B cell (primary cell): ENCODE data around the gene ACTR5. TPM values are rescaled to one million over a fixed set of nuclear protein-coding genes. Genes with fewer than 3 reads are reported as not detected.

Source experiments
- ATAC-seq: fragments of 200-7000 bp; cut with Tn5 transposase; one replicate; pipeline ENCODE4 v1.10.0; 2021; ENCODE audit warnings: low read depth, mild to moderate bottlenecking, moderate number of reproducible peaks, moderate library complexity
- CTCF ChIA-PET: fragments of 350-600 bp; sonication (Branson Sonifier 250); formaldehyde crosslinking; loops from one replicate; lab custom pipeline; 2021; ENCODE audit warnings: antibody characterized with exemption, inconsistent platforms; lab: Charles Lee
- POLR2A ChIA-PET: fragments of 350-600 bp; sonication (Branson Sonifier 250); formaldehyde crosslinking; loops from one replicate; lab custom pipeline; 2021; ENCODE audit warnings: antibody characterized with exemption; lab: Charles Lee
- DNase-seq: peaks from one replicate; pipeline ENCODE4 v3.0.0; 2013
- H2AFZ ChIP-seq: 2 replicates; pipeline ENCODE4 v1.6.1; 2012; ENCODE audit warnings: mild to moderate bottlenecking, low read depth, low read length; ENCODE audit not compliant: insufficient read depth, poor library complexity, severe bottlenecking
- H3K27ac ChIP-seq, 2 donors: 1 replicate in 1 of 2; 2 replicates in 1 of 2; pipeline ENCODE4 v1.5.1; 2012 to 2013; ENCODE audit warnings: low read length in 2 of 2, mild to moderate bottlenecking in 2 of 2, moderate library complexity in 1 of 2
- H3K27me3 ChIP-seq, 4 experiments: fragments of 200-600 bp in 1 of 4; sonication (generic) in 1 of 4; replicated peaks in 1 of 4; 1 replicate in 2 of 4; 2 replicates in 2 of 4; pipeline versions ENCODE4 v1.6.1 to v1.7.0; 2013 to 2016; ENCODE audit warnings: low read length in 3 of 4, mild to moderate bottlenecking in 2 of 4, mixed read lengths in 1 of 4, moderate library complexity in 1 of 4; ENCODE audit not compliant: insufficient read depth in 4 of 4, control insufficient read depth in 3 of 4; ENCODE audit errors: control extremely low read depth in 1 of 4
- H3K36me3 ChIP-seq, 2 experiments: replicated peaks in 1 of 2; 1 replicate in 1 of 2; 2 replicates in 1 of 2; pipeline versions ENCODE4 v1.6.1 to v1.7.1; 2013; ENCODE audit warnings: low read length in 1 of 2; ENCODE audit not compliant: insufficient read depth in 2 of 2, control insufficient read depth in 1 of 2; ENCODE audit errors: control extremely low read depth in 1 of 2, extremely low read depth in 1 of 2
- H3K4me1 ChIP-seq, 2 donors: fragments of 200-600 bp in 1 of 2; sonication (generic) in 1 of 2; 1 replicate in 1 of 2; 2 replicates in 1 of 2; pipeline versions ENCODE4 v1.5.1 to v1.6.1; 2013 to 2017; ENCODE audit warnings: low read length in 2 of 2; ENCODE audit not compliant: control insufficient read depth in 2 of 2, insufficient read depth in 2 of 2
- H3K4me2 ChIP-seq: replicated peaks from 2 replicates; pipeline ENCODE3; 2012; ENCODE audit warnings: mild to moderate bottlenecking, low read depth, low read length; ENCODE audit not compliant: poor library complexity, severe bottlenecking
- H3K4me3 ChIP-seq, 5 experiments: fragments of 200-600 bp in 1 of 5; sonication (generic) in 1 of 5; 1 replicate in 3 of 5; 2 replicates in 2 of 5; pipeline versions ENCODE4 v1.5.1 to v1.7.0; 2011 to 2016; ENCODE audit warnings: low read length in 4 of 5, mild to moderate bottlenecking in 4 of 5, low read depth in 2 of 5, control low read depth in 1 of 5, moderate library complexity in 1 of 5; ENCODE audit not compliant: insufficient read depth in 1 of 5; ENCODE audit errors: control extremely low read depth in 1 of 5, extremely low read depth in 1 of 5
- H3K79me2 ChIP-seq: fragments of 200-600 bp; sonication (generic); one replicate; pipeline ENCODE4 v1.6.0; 2016; ENCODE audit warnings: low read length; ENCODE audit not compliant: control insufficient read depth, insufficient read depth
- H3K9ac ChIP-seq: fragments of 200-600 bp; sonication (generic); 2 replicates; pipeline ENCODE4 v1.6.1; 2017; ENCODE audit warnings: mild to moderate bottlenecking, low read length, moderate library complexity
- H3K9me3 ChIP-seq, 3 donors: one replicate each; pipeline versions ENCODE4 v1.6.1 to v1.7.1; 2013; ENCODE audit warnings: low read length in 2 of 3; ENCODE audit not compliant: control insufficient read depth in 2 of 3, insufficient read depth in 1 of 3; ENCODE audit errors: control extremely low read depth in 1 of 3
- H4K20me1 ChIP-seq: 2 replicates; pipeline ENCODE4 v1.6.0; 2012; ENCODE audit warnings: mild to moderate bottlenecking, low read length; ENCODE audit not compliant: insufficient read depth, control insufficient read depth, poor library complexity, severe bottlenecking
- H3K27ac Mint-ChIP-seq: one replicate; pipeline ENCODE4 v1.8.0; 2021; ENCODE audit warnings: mixed read lengths
- H3K27me3 Mint-ChIP-seq: one replicate; pipeline ENCODE4 v1.8.0; 2021; ENCODE audit warnings: mixed read lengths
- H3K4me1 Mint-ChIP-seq: one replicate; pipeline ENCODE4 v1.8.0; 2021; ENCODE audit warnings: mixed read lengths
- H3K4me3 Mint-ChIP-seq: one replicate; pipeline ENCODE4 v1.8.0; 2021; ENCODE audit warnings: mixed read lengths
- H3K9me3 Mint-ChIP-seq: one replicate; pipeline ENCODE4 v1.8.0; 2022; ENCODE audit warnings: mixed read lengths; ENCODE audit not compliant: insufficient read depth
- CTCF ChIP-seq: fragments of 200-600 bp; IDR thresholded peaks from one replicate; pipeline ENCODE4 v1.8.0; 2022; ENCODE audit warnings: antibody characterized with exemption, mild to moderate bottlenecking
- EZH2 ChIP-seq: IDR thresholded peaks from 2 replicates; pipeline ENCODE4 v1.6.1; 2012; ENCODE audit warnings: borderline replicate concordance, low read depth, mild to moderate bottlenecking, moderate library complexity, low read length; ENCODE audit not compliant: insufficient read depth, poor library complexity, severe bottlenecking
- WGBS: methylation state at CpG from one replicate; pipeline ENCODE4 v1.1.5; 2013; ENCODE audit warnings: missing lambda C conversion rate; ENCODE audit not compliant: insufficient coverage; 5-methylcytosine and 5-hydroxymethylcytosine counted together
- intact Hi-C: fragments of 100-400 bp; cut with micrococcal nuclease; formaldehyde crosslinking; loops from one replicate; pipeline ENCODE4 v1.10.0; 2022
- polyA plus RNA-seq: library from polyadenylated mRNA; depleted of rRNA; stranded (reverse); fragments of >200 nt; gene quantifications from 2 replicates; pipeline ENCODE4 v1.2.3, GENCODE V29; 2012
- total RNA-seq, 2 donors: library from RNA; stranded (reverse); fragments of 120-200 nt in 1 of 2; gene quantifications; 1 replicate in 1 of 2; 2 replicates in 1 of 2; pipeline versions ENCODE4 v1.2.3 to v1.2.4, GENCODE V29; 2013 to 2022

The ACTR5 gene
- total and polyA plus RNA-seq, 2 donors (not counting 1 experiment from before 2014, with no cell fraction given) = 15.4 to 18.0 TPM

- no peak overlapping the region for H3K4me2 ChIP-seq
- H3K4me1 ChIP-seq = no peaks in the 10 kb centered on the region
- H3K27ac ChIP-seq = no peak overlapping the region
- H2AFZ ChIP-seq = no peak overlapping the region
- no peaks in the 10 kb centered on the region for H4K20me1 ChIP-seq
- 44% methylated on average over 4 of the region's 4 CpGs for WGBS
- ChIA-PET POLR2A (no interaction called here), CTCF (no interaction called here)
- Mint-ChIP-seq H3K27ac (no peak overlapping the region), H3K27me3 (peaks cover 35% of the 10 kb centered on the region), H3K4me1 (no peaks in the 10 kb centered on the region), H3K4me3 (no peak overlapping the region), H3K9me3 (no peaks in the 10 kb centered on the region)
- intact Hi-C loops = no loop called here
- H3K79me2 ChIP-seq = no peaks in the 10 kb centered on the region
- ATAC-seq = no peak
- no peaks in the 10 kb centered on the region for H3K9me3 ChIP-seq
- H3K36me3 ChIP-seq = no peaks in the 10 kb centered on the region
- H3K27me3 ChIP-seq = peaks cover 0 to 10% (median 3%) of the 10 kb centered on the region in 4 experiments
- H3K9ac ChIP-seq = no peak overlapping the region
- DNase-seq = no peak
- TF ChIP-seq CTCF = no peak
- no peak for TF ChIP-seq EZH2
- no peak overlapping the region for H3K4me3 ChIP-seq
Observed at GRCh38 chr20:38700141-38700540, 48.1 kb upstream of the ACTR5 start.

DNA sequence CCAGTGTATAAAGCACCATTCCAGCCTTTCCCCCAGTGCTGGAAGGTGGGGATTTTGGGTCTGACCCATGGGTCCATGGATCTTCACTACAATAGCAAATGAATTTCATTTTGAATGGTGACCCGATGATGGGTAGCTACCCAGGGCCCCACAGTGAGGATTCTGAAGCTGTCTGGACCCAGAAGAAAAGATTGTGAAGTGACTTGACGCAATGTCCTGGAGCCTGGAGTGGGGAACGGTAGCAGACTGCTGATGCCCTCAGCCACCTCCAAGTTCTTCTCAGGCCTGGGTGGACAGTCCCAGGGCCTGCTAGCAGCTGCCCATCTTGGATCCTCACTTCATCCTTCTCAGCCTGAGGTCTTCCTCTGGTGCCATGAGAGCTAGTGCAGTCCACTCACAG is 47.3 kb upstream of the ACTR5 start:
- CTCF ChIA-PET = no interaction called here

More for the DNA sequence above, 47.3 kb upstream of the ACTR5 start:
- H3K27me3 ChIP-seq = peaks cover 0 to 16% (median 6%) of the 10 kb centered on the region in 4 experiments
- H3K4me3 ChIP-seq = no peak overlapping the region
- Mint-ChIP-seq H3K9me3 (no peaks in the 10 kb centered on the region), H3K27me3 (peaks cover 37% of the 10 kb centered on the region), H3K4me3 (no peak overlapping the region), H3K27ac (no peak overlapping the region), H3K4me1 (no peaks in the 10 kb centered on the region)
- ATAC-seq (no peak), DNase-seq (no peak)
- H3K9me3 ChIP-seq = no peaks in the 10 kb centered on the region
- H3K9ac ChIP-seq = no peak overlapping the region
- no peaks in the 10 kb centered on the region for H3K4me1 ChIP-seq
- no peak overlapping the region for H2AFZ ChIP-seq
- intact Hi-C loops = no loop called here
- POLR2A ChIA-PET = no interaction called here
- H4K20me1 ChIP-seq = no peaks in the 10 kb centered on the region
- WGBS = 100% methylated on average over 2 of the region's 3 CpGs
- no peaks in the 10 kb centered on the region for H3K79me2 ChIP-seq
- H3K27ac ChIP-seq = no peak overlapping the region
- TF ChIP-seq EZH2 = no peak
- no peak for TF ChIP-seq CTCF
- no peaks in the 10 kb centered on the region for H3K36me3 ChIP-seq
- H3K4me2 ChIP-seq = no peak overlapping the region
